Right renal pelvis (tissue), 4 donors: ENCODE measurements around the gene FGGY. TPM values are rescaled to one million over a fixed set of nuclear protein-coding genes. Genes with fewer than 3 reads are reported as not detected.
"Not testable (repeated sequence)": the region's sequence is repeated elsewhere in the genome, so short reads cannot be mapped to it uniquely, and the experiment has no call there.

Experiments
- DNase-seq, 4 donors: peaks; one replicate each; pipeline ENCODE4 v3.0.0-alpha.2; 2013; ENCODE audit warnings: low read depth in 4 of 4, low spot score in 3 of 4, missing footprints in 1 of 4
- polyA plus RNA-seq, 4 donors: library from polyadenylated mRNA; unstranded; fragments of 120-200 nt; gene quantifications; one replicate each; pipeline ENCODE4 v1.2.1, GENCODE V29; 2013; ENCODE audit not compliant: insufficient read length in 4 of 4

FGGY gene
- polyA plus RNA-seq, 4 donors: 22.6 to 27.0 (median 24.2) TPM

GRCh38 chr1:59288046-59288445 lies 8.8 kb upstream of the FGGY start:
- no peak for DNase-seq

- DNase-seq: no peak
Observed at GRCh38 chr1:59289570-59289969, 7.3 kb upstream of the FGGY start.

GRCh38 chr1:59290193-59290949 lies 6.5 kb upstream of the FGGY start:
- DNase-seq: no peak

GRCh38 chr1:59291561-59291960 lies 5.3 kb upstream of the FGGY start:
- DNase-seq: no peak

GRCh38 chr1:59292562-59292961 lies 4.3 kb upstream of the FGGY start:
- DNase-seq: no peak

GRCh38 chr1:59293206-59293605 lies 3.7 kb upstream of the FGGY start:
- no peak for DNase-seq

GRCh38 chr1:59293849-59294248 lies 3.0 kb upstream of the FGGY start:
- no peak for DNase-seq

- DNase-seq: no peak
Observed at GRCh38 chr1:59294423-59294822, 2.5 kb upstream of the FGGY start.

GRCh38 chr1:59295618-59296017 lies 1.3 kb upstream of the FGGY start:
- DNase-seq: no peak

- no peak for DNase-seq
Observed at GRCh38 chr1:59298026-59298583, 1.2 kb downstream of the FGGY start.

- DNase-seq: no peak
Observed at GRCh38 chr1:59298710-59299346, 1.9 kb downstream of the FGGY start.

- DNase-seq: not testable (repeated sequence)
Observed at GRCh38 chr1:59299670-59300069, 2.8 kb downstream of the FGGY start.

- no peak for DNase-seq
Observed at GRCh38 chr1:59302297-59302696, 5.4 kb downstream of the FGGY start.

- DNase-seq: no peak
Observed at GRCh38 chr1:59302871-59303270, 6.0 kb downstream of the FGGY start.

- DNase-seq: no peak
Observed at GRCh38 chr1:59305188-59305587, 8.3 kb downstream of the FGGY start.

- no peak for DNase-seq
Observed at GRCh38 chr1:59307591-59307990, 10.7 kb downstream of the FGGY start.

- no peak for DNase-seq
Observed at GRCh38 chr1:59308839-59309238, 11.9 kb downstream of the FGGY start.

- DNase-seq: no peak
Observed at GRCh38 chr1:59309392-59309791, 12.5 kb downstream of the FGGY start.

- DNase-seq: no peak
Observed at GRCh38 chr1:59309795-59310548, 13.1 kb downstream of the FGGY start.

- DNase-seq: no peak
Observed at GRCh38 chr1:59310549-59311250, 13.8 kb downstream of the FGGY start.
